GM12878 (cell line): Measurements from ENCODE around the gene CFAP97. TPM values are rescaled to one million over a fixed set of nuclear protein-coding genes. Genes with fewer than 3 reads are reported as not detected.

Source experiments
- ATAC-seq: fragments of 200-7000 bp; cut with Tn5 transposase; 3 replicates; pipeline ENCODE4 v1.9.1; 2020; ENCODE audit warnings: mild to moderate bottlenecking, moderate library complexity
- BruUV-seq: library from RNA; stranded (reverse); fragments of 400-500 nt; replicated peaks from 2 replicates; lab custom pipeline; 2021; lab: Mats Ljungman, UMichigan
- CTCF ChIA-PET: fragments of 300-600 bp; sonication (Branson Sonifier 250); formaldehyde crosslinking; extraction: SDS; loops from one replicate; lab custom pipeline; 2021; ENCODE audit warnings: inconsistent platforms; lab: Yijun Ruan, JAX
- POLR2A ChIA-PET: fragments of 350-600 bp; formaldehyde crosslinking; extraction: SDS; loops from one replicate; lab custom pipeline; 2021; ENCODE audit warnings: inconsistent platforms; lab: Charles Lee
- RAD21 ChIA-PET: fragments of 300-600 bp; sonication (Branson Sonifier 250); formaldehyde crosslinking; loops from one replicate; lab custom pipeline; 2023; ENCODE audit warnings: antibody characterized with exemption; ENCODE audit not compliant: unreplicated experiment; lab: Charles Lee
- SMC1A ChIA-PET: fragments of 300-600 bp; sonication (Branson Sonifier 250); formaldehyde crosslinking; loops from one replicate; lab custom pipeline; 2023; ENCODE audit not compliant: unreplicated experiment, uncharacterized antibody; lab: Charles Lee
- DNase-seq: peaks from one replicate; pipeline ENCODE4 v3.0.0-alpha.2; 2011; ENCODE audit warnings: low read depth, low spot score
- FAIRE-seq: peaks from 3 replicates; lab custom pipeline; 2011; peaks lifted over from hg19 to GRCh38; lab: Jason Lieb, UNC
- H2AFZ ChIP-seq: 2 replicates; pipeline ENCODE4 v1.6.0; 2011; ENCODE audit warnings: low read depth, low read length, control low read depth; ENCODE audit not compliant: control insufficient read depth
- H3K27ac ChIP-seq: 2 replicates; pipeline ENCODE4 v1.5.1; 2011; ENCODE audit warnings: control low read depth; ENCODE audit not compliant: control insufficient read depth, insufficient read depth
- H3K27me3 ChIP-seq, 2 experiments: replicated peaks in 1 of 2; 2 replicates each; pipeline versions ENCODE4 v1.6.0 to v1.6.1; 2011; ENCODE audit warnings: low read length in 1 of 2; ENCODE audit not compliant: control insufficient read depth in 2 of 2, insufficient read depth in 2 of 2
- H3K36me3 ChIP-seq, 2 experiments: 2 replicates each; pipeline ENCODE4 v1.5.1; 2011; ENCODE audit warnings: low read length in 1 of 2; ENCODE audit not compliant: control insufficient read depth in 2 of 2, insufficient read depth in 2 of 2
- H3K4me1 ChIP-seq: 2 replicates; pipeline ENCODE4 v1.6.1; 2011; ENCODE audit warnings: mild to moderate bottlenecking, low read length, moderate library complexity, mixed read lengths; ENCODE audit not compliant: control insufficient read depth, insufficient read depth
- H3K4me2 ChIP-seq: 2 replicates; pipeline ENCODE4 v1.6.0; 2011; ENCODE audit warnings: control low read depth; ENCODE audit not compliant: control insufficient read depth, insufficient read depth
- H3K4me3 ChIP-seq: fragments of 200-600 bp; sonication (generic); 2 replicates; pipeline ENCODE4 v1.5.1; 2016
- H3K79me2 ChIP-seq: 2 replicates; pipeline ENCODE4 v1.6.0; 2011; ENCODE audit warnings: low read length; ENCODE audit not compliant: control insufficient read depth, insufficient read depth
- H3K9ac ChIP-seq: 2 replicates; pipeline ENCODE4 v1.8.0; 2011; ENCODE audit warnings: low read length, control low read depth, mixed read lengths; ENCODE audit not compliant: control insufficient read depth, insufficient read depth
- H3K9me3 ChIP-seq: replicated peaks from 3 replicates; pipeline ENCODE4 v1.5.1; 2011; ENCODE audit warnings: mild to moderate bottlenecking, low read length; ENCODE audit not compliant: control insufficient read depth, insufficient read depth
- H4K20me1 ChIP-seq: 2 replicates; pipeline ENCODE4 v1.6.0; 2011; ENCODE audit not compliant: control insufficient read depth, insufficient read depth
- CREB1 ChIP-seq: IDR thresholded peaks from 2 replicates; pipeline ENCODE4 v1.6.1; 2012; ENCODE audit warnings: low read depth, mild to moderate bottlenecking, inconsistent platforms
- PML ChIP-seq: IDR thresholded peaks from 2 replicates; pipeline ENCODE4 v1.6.1; 2012; ENCODE audit warnings: low read length, inconsistent platforms
- RAD51 ChIP-seq: fragments of 450-650 bp; IDR thresholded peaks from 2 replicates; pipeline ENCODE4 v1.6.1; 2016; ENCODE audit warnings: moderate library complexity, mild to moderate bottlenecking, inconsistent platforms
- SPI1 ChIP-seq: IDR thresholded peaks from 2 replicates; pipeline ENCODE4 v1.6.1; 2011; ENCODE audit warnings: low read depth, mild to moderate bottlenecking, low read length, moderate library complexity, borderline replicate concordance; ENCODE audit not compliant: insufficient read depth
- WGBS: methylation state at CpG from one replicate; pipeline ENCODE4 v1.1.6; 2016; ENCODE audit warnings: low lambda C conversion rate; ENCODE audit not compliant: insufficient replicate concordance, insufficient coverage; ENCODE audit errors: missing lambda C conversion rate; 5-methylcytosine and 5-hydroxymethylcytosine counted together
- in situ Hi-C: fragments of 300-500 bp; cut with MboI; formaldehyde crosslinking; loops from 9 replicates; pipeline ENCODE4 v1.14.3; 2018; ENCODE audit warnings: mixed read lengths
- intact Hi-C: fragments of 100-400 bp; cut with micrococcal nuclease; formaldehyde crosslinking; loops from one replicate; pipeline ENCODE4 v1.14.2; 2022; ENCODE audit not compliant: unreplicated experiment
- polyA plus RNA-seq, 11 experiments: library from polyadenylated mRNA; depleted of rRNA in 4 of 11; unstranded in 6 of 11; stranded (reverse) in 5 of 11; fragments of >200 nt; fragmentation: Nextera tagmentation in 4 of 11; fragmentation: Illumina TruSeq in 1 of 11; extraction: Ambion mirVana in 4 of 11; extraction: Trizol in 1 of 11; gene quantifications; 1 replicate in 1 of 11; 2 replicates in 10 of 11; pipeline versions ENCODE4 v1.2.1 to v1.2.3, GENCODE V29; 2011 to 2016; ENCODE audit warnings: inconsistent platforms in 2 of 11, missing spikeins in 2 of 11, low read depth in 1 of 11
- total RNA-seq, 4 experiments: library from RNA; depleted of rRNA in 3 of 4; stranded (reverse); fragments of >200 nt in 3 of 4; fragmentation: Illumina TruSeq in 1 of 4; extraction: Trizol in 1 of 4; gene quantifications; 2 replicates each; pipeline versions ENCODE4 v1.2.1 to v1.2.3, GENCODE V29; 2013 to 2021
- TF ChIP-seq, protein P1 (sequence below): fragments of 450-650 bp; IDR thresholded peaks from 2 replicates; pipeline ENCODE4 v1.6.1; 2017; ENCODE audit warnings: mild to moderate bottlenecking

The CFAP97 gene
- total and polyA plus RNA-seq, 10 of the 15 experiments (the other 5 are each of a cell fraction or from before 2014, with no cell fraction given), result 26.4 to 62.7 (median 48.0) TPM

- TF ChIP-seq, protein P1, sequence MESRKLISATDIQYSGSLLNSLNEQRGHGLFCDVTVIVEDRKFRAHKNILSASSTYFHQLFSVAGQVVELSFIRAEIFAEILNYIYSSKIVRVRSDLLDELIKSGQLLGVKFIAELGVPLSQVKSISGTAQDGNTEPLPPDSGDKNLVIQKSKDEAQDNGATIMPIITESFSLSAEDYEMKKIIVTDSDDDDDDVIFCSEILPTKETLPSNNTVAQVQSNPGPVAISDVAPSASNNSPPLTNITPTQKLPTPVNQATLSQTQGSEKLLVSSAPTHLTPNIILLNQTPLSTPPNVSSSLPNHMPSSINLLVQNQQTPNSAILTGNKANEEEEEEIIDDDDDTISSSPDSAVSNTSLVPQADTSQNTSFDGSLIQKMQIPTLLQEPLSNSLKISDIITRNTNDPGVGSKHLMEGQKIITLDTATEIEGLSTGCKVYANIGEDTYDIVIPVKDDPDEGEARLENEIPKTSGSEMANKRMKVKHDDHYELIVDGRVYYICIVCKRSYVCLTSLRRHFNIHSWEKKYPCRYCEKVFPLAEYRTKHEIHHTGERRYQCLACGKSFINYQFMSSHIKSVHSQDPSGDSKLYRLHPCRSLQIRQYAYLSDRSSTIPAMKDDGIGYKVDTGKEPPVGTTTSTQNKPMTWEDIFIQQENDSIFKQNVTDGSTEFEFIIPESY, result no peak
Observed at GRCh38 chr4:185221491-185221890, 17.7 kb upstream of the CFAP97 start (continued).

- peaks cover 89% of the 10 kb centered on the region for H3K79me2 ChIP-seq
- H3K27ac ChIP-seq, result no peak overlapping the region; the same call in 1 of the 2 replicates
- peaks cover 14% of the 10 kb centered on the region for H3K4me1 ChIP-seq
- 2% methylated on average over 3 of the region's 3 CpGs for WGBS
- TF ChIP-seq SPI1 (peak; percentile 46; the same call in 1 of the 2 replicates), PML (no peak), CREB1 (no peak), RAD51 (no peak)
- no peak for DNase-seq
- peak overlapping the region; percentile 9; the same call in 1 of the 2 replicates for H3K9ac ChIP-seq
- H3K36me3 ChIP-seq, result peaks cover 0 to 12% of the 10 kb centered on the region in 2 experiments; a peak in 1 of 4 replicates
- H3K4me3 ChIP-seq, result peak overlapping the region; percentile 48
- H4K20me1 ChIP-seq, result no peaks in the 10 kb centered on the region; the same call in none of the 2 replicates
- peak; percentile 66 for FAIRE-seq
- H3K9me3 ChIP-seq, result no peaks in the 10 kb centered on the region; the same call in 2 of the 3 replicates
- ChIA-PET SMC1A (interaction anchor here (0.8 to 2.5 kb wide), 10 partner anchors 13 to 87 kb away, joined by 3 to 12 read pairs (median 4); no protein-coding TSS in a partner anchor), RAD21 (interaction anchor here (0.6 to 1.5 kb wide), 12 partner anchors 11 to 212 kb away, joined by 3 to 8 read pairs (median 3); partner anchors contain the start of gene SNX25), CTCF (interaction anchor here (0.6 to 1.2 kb wide), 7 partner anchors 27 to 145 kb away, joined by 3 to 8 read pairs (median 4); no protein-coding TSS in a partner anchor), POLR2A (interaction anchor here (0.6 to 1.4 kb wide), 9 partner anchors 11 to 418 kb away, joined by 3 to 8 read pairs (median 5); partner anchors contain the start of genes ANKRD37, LRP2BP and SLC25A4)
- in situ Hi-C loops, result no loop called here
- ATAC-seq, result peak; percentile 76
- intact Hi-C loops, result no loop called here
- no peak overlapping the region for H2AFZ ChIP-seq
- H3K4me2 ChIP-seq, result peak overlapping the region; percentile 57
- no peaks in the 10 kb centered on the region for H3K27me3 ChIP-seq
- BruUV-seq, result TSS peak; percentile 8
Observed at GRCh38 chr4:185219551-185220344, 15.9 kb upstream of the CFAP97 start.
